Smooth muscle cell (in vitro differentiated cells): ENCODE data around the gene RALGPS2. TPM values are rescaled to one million over a fixed set of nuclear protein-coding genes. Genes with fewer than 3 reads are reported as not detected.

Experiments used
- DNase-seq: peaks from one replicate; lab custom pipeline; 2025; ENCODE audit not compliant: unreplicated experiment; lab: John Stamatoyannopoulos, UW
- H2AFZ ChIP-seq: fragments of 200-600 bp; sonication (generic); 2 replicates; pipeline ENCODE4 v1.6.0; 2016; ENCODE audit warnings: antibody characterized with exemption, low read depth, mild to moderate bottlenecking
- H3F3A ChIP-seq: fragments of 200-600 bp; sonication (generic); 2 replicates; pipeline ENCODE4 v1.6.0; 2017; ENCODE audit warnings: antibody characterized with exemption, low read depth
- H3K27ac ChIP-seq: fragments of 200-600 bp; sonication (generic); 2 replicates; pipeline ENCODE4 v1.5.1; 2016; ENCODE audit warnings: low read depth, mild to moderate bottlenecking
- H3K27me3 ChIP-seq: fragments of 200-600 bp; sonication (generic); 2 replicates; pipeline ENCODE4 v1.6.1; 2016; ENCODE audit warnings: low read depth, mild to moderate bottlenecking
- H3K36me3 ChIP-seq: fragments of 200-600 bp; sonication (generic); 2 replicates; pipeline ENCODE4 v1.5.1; 2016; ENCODE audit warnings: low read depth
- H3K4me1 ChIP-seq: fragments of 200-600 bp; sonication (generic); 2 replicates; pipeline ENCODE4 v1.5.1; 2016; ENCODE audit warnings: low read depth
- H3K4me2 ChIP-seq: fragments of 200-600 bp; sonication (generic); 2 replicates; pipeline ENCODE4 v1.6.0; 2016; ENCODE audit warnings: mild to moderate bottlenecking
- H3K4me3 ChIP-seq: fragments of 200-600 bp; sonication (generic); 2 replicates; pipeline ENCODE4 v1.5.1; 2016; ENCODE audit warnings: mild to moderate bottlenecking
- H3K79me2 ChIP-seq: fragments of 200-600 bp; sonication (generic); 2 replicates; pipeline ENCODE4 v1.6.0; 2016; ENCODE audit warnings: low read depth, mild to moderate bottlenecking
- H3K9ac ChIP-seq: fragments of 200-600 bp; sonication (generic); 2 replicates; pipeline ENCODE4 v1.6.0; 2016; ENCODE audit warnings: low read depth
- H3K9me3 ChIP-seq: fragments of 200-600 bp; sonication (generic); replicated peaks from 2 replicates; pipeline ENCODE4 v1.5.1; 2016; ENCODE audit warnings: low read depth
- H4K20me1 ChIP-seq: fragments of 200-600 bp; sonication (generic); 2 replicates; pipeline ENCODE4 v1.6.0; 2016; ENCODE audit warnings: low read depth
- WGBS: methylation state at CpG from one replicate; pipeline ENCODE4 v1.1.7; 2016; ENCODE audit warnings: low lambda C conversion rate; 5-methylcytosine and 5-hydroxymethylcytosine counted together
- polyA plus RNA-seq: library from polyadenylated mRNA; unstranded; fragments of >200 nt; fragmentation: Nextera tagmentation; extraction: Ambion mirVana; gene quantifications from 2 replicates; pipeline ENCODE4 v1.2.1, GENCODE V29; 2016
- total RNA-seq: library from RNA; depleted of rRNA; stranded (reverse); fragments of >200 nt; gene quantifications from 2 replicates; pipeline ENCODE4 v1.2.3, GENCODE V29; 2014
- TF ChIP-seq, protein P1 (sequence below): fragments of 200-600 bp; sonication (generic); IDR thresholded peaks from 2 replicates; pipeline ENCODE4 v1.5.1; 2017; ENCODE audit warnings: borderline replicate concordance, mild to moderate bottlenecking, antibody characterized with exemption; ENCODE audit not compliant: insufficient read depth, poor library complexity, severe bottlenecking

The RALGPS2 gene
- total and polyA plus RNA-seq, 2 experiments from 2014 or later, result 4.7 to 23.8 TPM

DNA sequence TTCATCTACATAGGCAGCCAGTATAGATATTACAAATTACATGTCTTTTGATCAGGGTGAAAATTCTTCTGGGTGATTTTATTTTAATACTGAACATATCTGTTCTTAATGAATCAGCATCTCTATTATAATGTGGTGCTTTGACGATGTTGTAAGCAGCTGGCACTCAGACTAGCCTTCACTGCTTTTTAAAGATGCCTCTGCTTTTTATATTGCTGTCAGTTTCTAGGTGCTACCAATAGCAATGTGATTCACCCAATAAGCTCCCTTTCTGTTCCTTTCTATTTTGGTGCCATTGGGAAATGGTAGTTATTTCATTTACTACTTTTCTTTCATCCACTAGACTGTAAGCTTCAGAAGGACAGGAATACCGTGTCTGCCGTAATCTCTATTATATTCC is 156.9 kb downstream of the RALGPS2 start:
- Histone ChIP-seq H3K4me2 (no peak overlapping the region), H2AFZ (no peak overlapping the region), H3F3A (no peaks in the 10 kb centered on the region), H3K79me2 (no peaks in the 10 kb centered on the region), H3K4me1 (no peaks in the 10 kb centered on the region), H3K9me3 (no peaks in the 10 kb centered on the region), H3K27ac (no peak overlapping the region), H3K4me3 (no peak overlapping the region), H3K36me3 (peaks cover 5% of the 10 kb centered on the region), H3K27me3 (no peaks in the 10 kb centered on the region), H4K20me1 (no peaks in the 10 kb centered on the region), H3K9ac (no peak overlapping the region)
- TF ChIP-seq, protein P1, sequence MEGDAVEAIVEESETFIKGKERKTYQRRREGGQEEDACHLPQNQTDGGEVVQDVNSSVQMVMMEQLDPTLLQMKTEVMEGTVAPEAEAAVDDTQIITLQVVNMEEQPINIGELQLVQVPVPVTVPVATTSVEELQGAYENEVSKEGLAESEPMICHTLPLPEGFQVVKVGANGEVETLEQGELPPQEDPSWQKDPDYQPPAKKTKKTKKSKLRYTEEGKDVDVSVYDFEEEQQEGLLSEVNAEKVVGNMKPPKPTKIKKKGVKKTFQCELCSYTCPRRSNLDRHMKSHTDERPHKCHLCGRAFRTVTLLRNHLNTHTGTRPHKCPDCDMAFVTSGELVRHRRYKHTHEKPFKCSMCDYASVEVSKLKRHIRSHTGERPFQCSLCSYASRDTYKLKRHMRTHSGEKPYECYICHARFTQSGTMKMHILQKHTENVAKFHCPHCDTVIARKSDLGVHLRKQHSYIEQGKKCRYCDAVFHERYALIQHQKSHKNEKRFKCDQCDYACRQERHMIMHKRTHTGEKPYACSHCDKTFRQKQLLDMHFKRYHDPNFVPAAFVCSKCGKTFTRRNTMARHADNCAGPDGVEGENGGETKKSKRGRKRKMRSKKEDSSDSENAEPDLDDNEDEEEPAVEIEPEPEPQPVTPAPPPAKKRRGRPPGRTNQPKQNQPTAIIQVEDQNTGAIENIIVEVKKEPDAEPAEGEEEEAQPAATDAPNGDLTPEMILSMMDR, result no peak
- no peak for DNase-seq
- 95% methylated on average over 3 of the region's 3 CpGs for WGBS

GRCh38 chr1:178885869-178886268 is 160.8 kb downstream of the RALGPS2 start:
- WGBS, result 89% methylated on average over 4 of the region's 4 CpGs

DNA sequence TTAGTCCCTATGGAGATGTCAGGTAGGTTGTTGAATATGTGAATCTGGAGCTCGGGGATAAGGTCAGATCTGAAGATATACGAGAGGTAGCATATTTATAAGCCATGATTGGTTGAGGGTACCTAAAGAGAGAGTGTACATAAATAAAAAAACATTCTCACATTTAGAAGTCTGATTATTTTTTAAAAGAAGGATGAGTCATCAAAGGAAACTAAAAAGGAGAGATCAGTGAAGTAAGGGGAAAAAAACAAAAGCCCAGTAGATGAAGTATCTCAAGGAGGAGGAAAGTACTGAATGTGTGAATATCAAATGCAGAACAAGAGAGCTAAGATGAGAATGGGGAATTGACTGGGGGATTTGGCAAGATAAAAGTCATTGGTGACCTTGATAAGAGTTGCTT is 161.5 kb downstream of the RALGPS2 start:
- DNase-seq, result no peak
- Histone ChIP-seq H3K9ac (no peak overlapping the region), H3K36me3 (peaks cover 5% of the 10 kb centered on the region), H3K9me3 (no peaks in the 10 kb centered on the region), H3K4me1 (no peaks in the 10 kb centered on the region), H4K20me1 (no peaks in the 10 kb centered on the region), H2AFZ (no peak overlapping the region), H3K27me3 (no peaks in the 10 kb centered on the region), H3K4me3 (no peak overlapping the region), H3K27ac (no peak overlapping the region), H3F3A (no peaks in the 10 kb centered on the region), H3K4me2 (no peak overlapping the region), H3K79me2 (no peaks in the 10 kb centered on the region)
- WGBS, result 96% methylated on average over 2 of the region's 2 CpGs
- TF ChIP-seq, protein P1, result no peak

More at GRCh38 chr1:178885869-178886268, 160.8 kb downstream of the RALGPS2 start:
- H3F3A ChIP-seq, result no peaks in the 10 kb centered on the region
- H3K4me2 ChIP-seq, result no peak overlapping the region
- H3K36me3 ChIP-seq, result peaks cover 5% of the 10 kb centered on the region
- H3K79me2 ChIP-seq, result no peaks in the 10 kb centered on the region
- no peak for DNase-seq
- no peaks in the 10 kb centered on the region for H3K27me3 ChIP-seq
- no peaks in the 10 kb centered on the region for H3K9me3 ChIP-seq
- no peaks in the 10 kb centered on the region for H4K20me1 ChIP-seq
- H3K27ac ChIP-seq, result no peak overlapping the region
- no peak overlapping the region for H2AFZ ChIP-seq
- TF ChIP-seq, protein P1, result no peak
- no peak overlapping the region for H3K9ac ChIP-seq
- no peak overlapping the region for H3K4me3 ChIP-seq
- no peaks in the 10 kb centered on the region for H3K4me1 ChIP-seq

- Histone ChIP-seq H3K4me3 (no peak overlapping the region), H3K9me3 (no peaks in the 10 kb centered on the region), H3F3A (no peaks in the 10 kb centered on the region), H3K27me3 (no peaks in the 10 kb centered on the region), H3K79me2 (no peaks in the 10 kb centered on the region), H3K9ac (no peak overlapping the region), H2AFZ (no peak overlapping the region), H3K36me3 (no peaks in the 10 kb centered on the region), H3K4me1 (no peaks in the 10 kb centered on the region), H4K20me1 (no peaks in the 10 kb centered on the region), H3K4me2 (no peak overlapping the region), H3K27ac (no peak overlapping the region)
- TF ChIP-seq, protein P1, result no peak
- no peak for DNase-seq
These were observed 170.9 kb downstream of the RALGPS2 start for GRCh38 chr1:178895928-178896327.
